Renal cortex interstitium (tissue), 11 donors: ENCODE data around the gene SLC7A14. TPM values are rescaled to one million over a fixed set of nuclear protein-coding genes. Genes with fewer than 3 reads are reported as not detected.

Source experiments
- DNase-seq, 11 donors: peaks; one replicate each; pipeline ENCODE4 v3.0.0-alpha.2; 2013; ENCODE audit warnings: low read depth in 9 of 11, low spot score in 4 of 11; ENCODE audit errors: extremely low read depth in 1 of 11
- polyA plus RNA-seq, 3 donors: library from polyadenylated mRNA; unstranded; fragments of 120-200 nt; gene quantifications; one replicate each; pipeline ENCODE4 v1.2.1, GENCODE V29; 2013; ENCODE audit not compliant: insufficient read length in 3 of 3

The SLC7A14 gene
- polyA plus RNA-seq, 3 donors: 1.4 to 2.7 (median 2.0) TPM

GRCh38 chr3:170454509-170454908 lies 131.4 kb downstream of the SLC7A14 start:
- no peak for DNase-seq

- no peak for DNase-seq
These were observed 135.8 kb downstream of the SLC7A14 start for GRCh38 chr3:170450039-170450438.

GRCh38 chr3:170448584-170448983 lies 137.3 kb downstream of the SLC7A14 start:
- no peak for DNase-seq

- DNase-seq: no peak
These were observed 142.4 kb downstream of the SLC7A14 start for GRCh38 chr3:170443457-170443856.

- no peak for DNase-seq
These were observed 142.9 kb downstream of the SLC7A14 start for GRCh38 chr3:170442947-170443346.

GRCh38 chr3:170441412-170441811 lies 144.5 kb downstream of the SLC7A14 start:
- no peak for DNase-seq

GRCh38 chr3:170440344-170440743 lies 145.5 kb downstream of the SLC7A14 start:
- no peak for DNase-seq

- no peak for DNase-seq
These were observed 147.0 kb downstream of the SLC7A14 start for GRCh38 chr3:170438836-170439235.

GRCh38 chr3:170437696-170438407 lies 148.0 kb downstream of the SLC7A14 start:
- DNase-seq: no peak

GRCh38 chr3:170437176-170437575 lies 148.7 kb downstream of the SLC7A14 start:
- DNase-seq: no peak

GRCh38 chr3:170436697-170437096 lies 149.2 kb downstream of the SLC7A14 start:
- DNase-seq: no peak

- no peak for DNase-seq
These were observed 153.5 kb downstream of the SLC7A14 start for GRCh38 chr3:170432416-170432815.

- no peak for DNase-seq
These were observed 154.8 kb downstream of the SLC7A14 start for GRCh38 chr3:170431054-170431453.

GRCh38 chr3:170429050-170429449 lies 156.8 kb downstream of the SLC7A14 start:
- DNase-seq: no peak

- DNase-seq: no peak
These were observed 157.8 kb downstream of the SLC7A14 start for GRCh38 chr3:170428095-170428494.

- no peak for DNase-seq
These were observed 159.6 kb downstream of the SLC7A14 start for GRCh38 chr3:170426240-170426797.

GRCh38 chr3:170425491-170426239 lies 160.2 kb downstream of the SLC7A14 start:
- no peak for DNase-seq

- no peak for DNase-seq
These were observed 161.0 kb downstream of the SLC7A14 start for GRCh38 chr3:170424879-170425278.

GRCh38 chr3:170423001-170423615 lies 162.8 kb downstream of the SLC7A14 start:
- no peak for DNase-seq

- DNase-seq: no peak
These were observed 164.1 kb downstream of the SLC7A14 start for GRCh38 chr3:170421758-170422157.
